HCT116 (cell line): ENCODE results near the gene AGAP1. TPM values are rescaled to one million over a fixed set of nuclear protein-coding genes. Genes with fewer than 3 reads are reported as not detected.

Source experiments
- ATAC-seq: fragments of 200-7000 bp; cut with Tn5 transposase; 2 replicates; pipeline ENCODE4 v1.9.1; 2020; ENCODE audit warnings: mild to moderate bottlenecking, moderate library complexity
- BruUV-seq: library from RNA; stranded (reverse); fragments of 400-500 nt; replicated peaks from 2 replicates; lab custom pipeline; 2021; lab: Mats Ljungman, UMichigan
- CTCF ChIA-PET: fragments of 300-600 bp; sonication (Branson Sonifier 250); formaldehyde crosslinking; loops from one replicate; lab custom pipeline; 2021; ENCODE audit warnings: antibody characterized with exemption; lab: Charles Lee
- POLR2A ChIA-PET: fragments of 300-600, 350-600 bp; sonication (Branson Sonifier 250); formaldehyde crosslinking; loops from one replicate; lab custom pipeline; 2021; ENCODE audit warnings: antibody characterized with exemption; lab: Charles Lee
- RAD21 ChIA-PET, 2 experiments: fragments of 300-600 bp; sonication (Branson Sonifier 250); formaldehyde crosslinking; loops; one replicate each; lab custom pipeline; 2023; ENCODE audit warnings: low total read pairs in 2 of 2; ENCODE audit not compliant: uncharacterized antibody in 2 of 2, unreplicated experiment in 2 of 2, low non-redundant PET in 1 of 2; lab: Charles Lee
- DNase-seq: peaks from one replicate; pipeline ENCODE4 v3.0.0-alpha.2; 2010; ENCODE audit warnings: low read depth, low spot score
- H2AFZ ChIP-seq: fragments of 200-600 bp; shearing (Covaris generic), sonication (generic); 2 replicates; pipeline ENCODE4 v1.6.1; 2017; ENCODE audit warnings: low read depth, mixed run types, mixed read lengths, antibody characterized with exemption, low read length; ENCODE audit not compliant: poor library complexity, severe bottlenecking
- H3K27ac ChIP-seq: 2 replicates; pipeline ENCODE4 v1.5.1; 2012; ENCODE audit warnings: low read depth, low read length
- H3K27me3 ChIP-seq: fragments of 200-600 bp; sonication (generic); 2 replicates; pipeline ENCODE4 v1.6.1; 2016; ENCODE audit warnings: mixed run types, low read length, mixed read lengths; ENCODE audit not compliant: insufficient read depth
- H3K36me3 ChIP-seq, 2 experiments: fragments of 200-500 bp in 1 of 2; fragments of 200-600 bp in 1 of 2; sonication (Bioruptor generic) in 1 of 2; sonication (generic) in 1 of 2; 2 replicates each; pipeline versions ENCODE4 v1.5.1 to v1.6.1; 2014 to 2016; ENCODE audit warnings: low read length in 2 of 2, inconsistent platforms in 1 of 2, mixed read lengths in 1 of 2, mixed run types in 1 of 2; ENCODE audit not compliant: insufficient read depth in 2 of 2, control insufficient read depth in 1 of 2
- H3K4me1 ChIP-seq, 2 experiments: fragments of 200-600 bp in 1 of 2; sonication (generic) in 1 of 2; 2 replicates each; pipeline versions ENCODE4 v1.5.1 to v1.6.1; 2012 to 2017; ENCODE audit warnings: low read length in 2 of 2, inconsistent platforms in 1 of 2, mild to moderate bottlenecking in 1 of 2, mixed read lengths in 1 of 2, mixed run types in 1 of 2, moderate library complexity in 1 of 2; ENCODE audit not compliant: insufficient read depth in 2 of 2, control insufficient read depth in 1 of 2
- H3K4me2 ChIP-seq: fragments of 200-600 bp; sonication (generic); 2 replicates; pipeline ENCODE4 v1.6.1; 2017; ENCODE audit warnings: mixed run types, low read length, mixed read lengths
- H3K4me3 ChIP-seq, 2 experiments: fragments of 200-600 bp in 1 of 2; sonication (generic) in 1 of 2; replicated peaks in 1 of 2; 2 replicates each; pipeline ENCODE4 v1.5.1; 2011 to 2016; ENCODE audit warnings: low read length in 2 of 2, control low read depth in 1 of 2, low read depth in 1 of 2, mild to moderate bottlenecking in 1 of 2, mixed read lengths in 1 of 2, mixed run types in 1 of 2
- H3K79me2 ChIP-seq: fragments of 200-600 bp; sonication (generic); 2 replicates; pipeline ENCODE4 v1.6.1; 2017; ENCODE audit warnings: mild to moderate bottlenecking, mixed run types, low read length, moderate library complexity, mixed read lengths; ENCODE audit not compliant: insufficient read depth
- H3K9ac ChIP-seq: fragments of 200-600 bp; sonication (generic); 2 replicates; pipeline ENCODE4 v1.6.1; 2016; ENCODE audit warnings: low read length, mixed read lengths
- H3K9me2 ChIP-seq: fragments of 200-600 bp; sonication (generic), shearing (Covaris generic); 2 replicates; pipeline ENCODE4 v1.6.1; 2017; ENCODE audit warnings: mixed run types, mild to moderate bottlenecking, moderate library complexity; ENCODE audit not compliant: insufficient read depth
- H3K9me3 ChIP-seq, 2 experiments: fragments of 200-500 bp in 1 of 2; fragments of 200-600 bp in 1 of 2; sonication (Bioruptor generic) in 1 of 2; sonication (generic) in 1 of 2; 2 replicates each; pipeline ENCODE4 v1.6.1; 2014 to 2017; ENCODE audit warnings: low read length in 2 of 2, mixed read lengths in 2 of 2, inconsistent platforms in 1 of 2, low read depth in 1 of 2, mild to moderate bottlenecking in 1 of 2, mixed run types in 1 of 2, moderate library complexity in 1 of 2; ENCODE audit not compliant: control insufficient read depth in 1 of 2, insufficient read depth in 1 of 2
- H4K20me1 ChIP-seq: fragments of 200-600 bp; sonication (generic), shearing (Covaris generic); 2 replicates; pipeline ENCODE4 v1.6.1; 2017; ENCODE audit warnings: mixed run types, mild to moderate bottlenecking, moderate library complexity; ENCODE audit not compliant: insufficient read depth
- ATF3 ChIP-seq: IDR thresholded peaks from 2 replicates; pipeline ENCODE4 v1.6.1; 2012
- CBX3 ChIP-seq: IDR thresholded peaks from 2 replicates; pipeline ENCODE4 v1.6.1; 2012; ENCODE audit warnings: low read depth
- CEBPB ChIP-seq: IDR thresholded peaks from 2 replicates; pipeline ENCODE4 v1.6.1; 2012; ENCODE audit warnings: low read depth
- CTCF ChIP-seq, 3 experiments: fragments of 200-600 bp in 1 of 3; sonication (generic) in 1 of 3; IDR thresholded peaks in 2 of 3; conservative IDR thresholded peaks in 1 of 3; 2 replicates each; pipeline ENCODE4 v1.5.1; 2012 to 2017; ENCODE audit warnings: low read depth in 2 of 3, low read length in 2 of 3, antibody characterized with exemption in 1 of 3, borderline replicate concordance in 1 of 3, control low read depth in 1 of 3, mild to moderate bottlenecking in 1 of 3, mixed read lengths in 1 of 3, mixed run types in 1 of 3, moderate library complexity in 1 of 3; ENCODE audit not compliant: insufficient read depth in 1 of 3
- EGR1 ChIP-seq: IDR thresholded peaks from 2 replicates; pipeline ENCODE4 v1.6.1; 2012; ENCODE audit warnings: low read depth
- EZH2phosphoT487 ChIP-seq: fragments of 200-600 bp; IDR thresholded peaks from 2 replicates; pipeline ENCODE4 v1.6.1; 2018; ENCODE audit warnings: antibody characterized with exemption, borderline replicate concordance
- JUND ChIP-seq: IDR thresholded peaks from 2 replicates; pipeline ENCODE4 v1.6.1; 2012
- POLR2A ChIP-seq: IDR thresholded peaks from 2 replicates; pipeline ENCODE4 v1.7.0; 2011; ENCODE audit warnings: borderline replicate concordance; ENCODE audit not compliant: insufficient read depth, insufficient read length; ENCODE audit errors: extremely low read depth
- RAD21 ChIP-seq: IDR thresholded peaks from 2 replicates; pipeline ENCODE4 v1.6.1; 2012; ENCODE audit warnings: low read depth, mild to moderate bottlenecking
- SIN3A ChIP-seq: IDR thresholded peaks from 2 replicates; pipeline ENCODE4 v1.6.1; 2012; ENCODE audit warnings: low read depth
- SRF ChIP-seq: IDR thresholded peaks from 2 replicates; pipeline ENCODE4 v1.6.1; 2012; ENCODE audit warnings: low read depth
- TCF7L2 ChIP-seq: IDR thresholded peaks from 2 replicates; pipeline ENCODE4 v1.7.0; 2011; ENCODE audit warnings: borderline replicate concordance, inconsistent platforms; ENCODE audit not compliant: insufficient read depth, insufficient read length; ENCODE audit errors: extremely low read depth
- ZBTB33 ChIP-seq: IDR thresholded peaks from 2 replicates; pipeline ENCODE4 v1.6.1; 2011; ENCODE audit warnings: mild to moderate bottlenecking, low read length, moderate library complexity; ENCODE audit not compliant: insufficient replicate concordance; ENCODE audit errors: extremely low read depth
- ZFX ChIP-seq: fragments of 450-650 bp; IDR thresholded peaks from 2 replicates; pipeline ENCODE4 v1.6.1; 2017
- ZNF274 ChIP-seq: fragments of 200-500 bp; sonication (Bioruptor generic); IDR thresholded peaks from 2 replicates; pipeline ENCODE4 v1.6.1; 2014; ENCODE audit warnings: mild to moderate bottlenecking, low read depth, low read length, inconsistent platforms
- intact Hi-C: fragments of 100-400 bp; cut with micrococcal nuclease; formaldehyde crosslinking; loops from 2 replicates; pipeline ENCODE4 v1.10.0; 2022
- total RNA-seq: library from RNA; stranded (reverse); gene quantifications from one replicate; pipeline ENCODE4 v1.2.1, GENCODE V29; 2021; ENCODE audit not compliant: unreplicated experiment

Gene AGAP1
- total RNA-seq, 1 experiment from 2014 or later = 43.8 TPM

DNA sequence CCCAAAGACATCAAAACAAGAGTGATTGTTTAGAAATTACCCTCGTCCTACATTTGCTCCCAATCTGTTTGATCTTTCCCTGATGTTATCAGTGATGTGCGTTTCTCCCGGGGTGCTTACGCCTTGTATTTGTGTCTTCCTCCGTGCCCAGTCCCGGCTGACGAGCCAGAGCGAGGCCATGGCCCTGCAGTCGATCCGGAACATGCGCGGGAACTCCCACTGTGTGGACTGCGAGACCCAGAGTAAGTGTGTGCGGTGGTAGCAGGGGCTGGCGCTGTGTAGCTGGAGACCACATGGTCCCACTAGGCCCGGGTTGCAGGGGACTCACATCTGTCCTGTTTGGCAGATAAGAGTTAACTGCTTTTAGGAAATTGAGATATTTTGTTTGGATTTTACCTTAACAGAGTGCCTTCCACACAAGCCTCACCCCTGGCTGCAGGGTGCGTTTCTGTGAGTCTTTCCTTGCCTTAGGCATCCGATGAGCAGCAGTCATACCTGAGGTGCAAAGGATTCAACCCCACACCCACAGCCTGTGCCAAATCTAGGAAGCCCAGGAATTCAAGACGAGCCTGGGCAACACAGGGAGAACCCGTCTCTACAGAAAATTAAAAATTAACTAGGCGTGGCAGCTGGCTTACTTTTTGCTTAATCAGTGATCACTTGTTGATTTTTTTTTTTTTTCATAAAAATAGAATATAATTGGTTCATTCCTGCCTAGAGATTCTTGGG lies 546.9 kb downstream of the AGAP1 start:
- Histone ChIP-seq H3K79me2 (no peaks in the 10 kb centered on the region), H3K27ac (no peak overlapping the region), H3K9me3 (no peaks in the 10 kb centered on the region), H3K4me1 (no peaks in the 10 kb centered on the region), H2AFZ (no peak overlapping the region), H3K36me3 (0 out of 4 replicates have a peak, but pooled peaks cover 0 to 3% of the 10 kb centered on the region in 2 experiments), H4K20me1 (no peaks in the 10 kb centered on the region), H3K4me2 (no peak overlapping the region), H3K9me2 (no peaks in the 10 kb centered on the region), H3K9ac (no peak overlapping the region), H3K4me3 (no peak overlapping the region), H3K27me3 (no peaks in the 10 kb centered on the region)
- intact Hi-C loops = no loop called here
- ATAC-seq (no peak), DNase-seq (no peak)
- no TSS peak for BruUV-seq
- ChIA-PET POLR2A (no interaction called here), CTCF (no interaction called here), RAD21 (no interaction called here)
- TF ChIP-seq ZFX (no peak), CEBPB (no peak), RAD21 (no peak), TCF7L2 (no peak), ATF3 (no peak), POLR2A (no peak), EZH2phosphoT487 (no peak)

DNA sequence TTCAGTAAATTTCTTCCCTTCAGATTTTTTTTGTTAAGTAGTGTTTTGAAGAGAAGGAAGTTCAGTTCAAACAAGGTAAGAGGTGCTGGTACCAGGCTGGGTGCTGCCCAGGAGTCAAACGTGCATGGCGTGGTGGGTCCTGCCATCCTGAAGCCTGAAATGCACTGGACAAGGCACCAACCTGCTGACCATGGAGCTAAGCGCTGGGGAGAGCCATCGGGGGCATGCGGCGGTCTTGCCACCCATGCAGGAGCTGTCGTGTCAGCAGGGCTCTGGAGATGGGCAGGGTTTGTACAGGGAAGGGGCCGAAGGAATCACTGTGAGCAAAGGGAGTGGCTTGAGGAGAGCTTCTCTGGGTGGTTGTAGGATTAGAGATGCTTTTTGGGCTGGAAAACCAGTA lies 547.8 kb downstream of the AGAP1 start:
- CTCF ChIA-PET = no interaction called here
- Histone ChIP-seq H3K9me3 (no peaks in the 10 kb centered on the region), H3K9me2 (no peaks in the 10 kb centered on the region), H3K4me1 (no peaks in the 10 kb centered on the region), H3K4me2 (no peak overlapping the region), H3K27me3 (no peaks in the 10 kb centered on the region), H3K9ac (no peak overlapping the region), H3K4me3 (no peak overlapping the region), H4K20me1 (no peaks in the 10 kb centered on the region), H2AFZ (no peak overlapping the region), H3K79me2 (no peaks in the 10 kb centered on the region), H3K36me3 (0 out of 4 replicates have a peak, but pooled peaks cover 0 to 3% of the 10 kb centered on the region in 2 experiments), H3K27ac (no peak overlapping the region)
- BruUV-seq = no TSS peak
- no peak for TF ChIP-seq EZH2phosphoT487
- no peak for TF ChIP-seq CTCF (IDR thresholded peaks at IDR 0.05 in 2 of 3, conservative IDR thresholded peaks at IDR 0.05 in 1 of 3; ENCODE audit: borderline replicate concordance in 1 of 3, insufficient read depth in 1 of 3, low read depth in 2 of 3, low read length in 2 of 3)
- no peak for TF ChIP-seq ZNF274
- TF ChIP-seq SRF = no peak
- TF ChIP-seq SIN3A = no peak
- TF ChIP-seq JUND = no peak
- no peak for TF ChIP-seq RAD21
- no peak for TF ChIP-seq ATF3
- no peak for TF ChIP-seq ZFX
- no peak for TF ChIP-seq EGR1
- no peak for TF ChIP-seq CBX3
- no peak for TF ChIP-seq ZBTB33
- intact Hi-C loops = no loop called here
- POLR2A ChIA-PET = no interaction called here
- RAD21 ChIA-PET = no interaction called here
- ATAC-seq (no peak), DNase-seq (no peak)
